GM19397 (cell line): Measurements from ENCODE around the gene HOXA11.

Experiments used
- ATAC-seq: cut with Tn5 transposase; IDR thresholded peaks from one replicate; pipeline ENCODE4 v1.9.1; 2021; ENCODE audit warnings: mild to moderate bottlenecking, moderate library complexity; ENCODE audit not compliant: unreplicated experiment

The HOXA11 gene

GRCh38 chr7:27182285-27182841 is 2.7 kb downstream of the HOXA11 start:
- ATAC-seq: no peak

DNA sequence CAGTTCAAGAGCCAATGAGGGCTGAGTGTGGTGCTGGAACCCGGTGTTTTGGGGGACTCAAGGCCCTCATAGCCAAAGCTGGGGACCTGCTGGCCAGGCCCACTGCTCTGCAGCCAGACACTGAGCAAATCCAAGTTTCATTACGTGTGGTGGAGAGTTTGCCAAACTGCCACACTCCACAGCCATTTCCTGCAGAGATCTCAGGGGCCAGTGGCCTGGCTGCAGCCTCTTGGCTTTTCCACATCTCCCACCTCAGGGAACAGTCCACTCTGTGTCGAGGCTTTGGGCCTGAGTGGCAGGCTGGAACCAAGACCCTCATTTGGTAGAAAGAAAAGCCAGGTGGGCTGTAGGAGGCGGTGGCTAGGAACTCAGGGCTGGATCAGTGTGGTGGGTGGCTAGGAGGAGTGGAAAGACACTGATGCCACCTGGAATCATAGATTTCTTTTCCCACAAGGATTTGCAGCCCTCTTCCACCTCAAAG is 3.2 kb downstream of the HOXA11 start:
- ATAC-seq: no peak

DNA sequence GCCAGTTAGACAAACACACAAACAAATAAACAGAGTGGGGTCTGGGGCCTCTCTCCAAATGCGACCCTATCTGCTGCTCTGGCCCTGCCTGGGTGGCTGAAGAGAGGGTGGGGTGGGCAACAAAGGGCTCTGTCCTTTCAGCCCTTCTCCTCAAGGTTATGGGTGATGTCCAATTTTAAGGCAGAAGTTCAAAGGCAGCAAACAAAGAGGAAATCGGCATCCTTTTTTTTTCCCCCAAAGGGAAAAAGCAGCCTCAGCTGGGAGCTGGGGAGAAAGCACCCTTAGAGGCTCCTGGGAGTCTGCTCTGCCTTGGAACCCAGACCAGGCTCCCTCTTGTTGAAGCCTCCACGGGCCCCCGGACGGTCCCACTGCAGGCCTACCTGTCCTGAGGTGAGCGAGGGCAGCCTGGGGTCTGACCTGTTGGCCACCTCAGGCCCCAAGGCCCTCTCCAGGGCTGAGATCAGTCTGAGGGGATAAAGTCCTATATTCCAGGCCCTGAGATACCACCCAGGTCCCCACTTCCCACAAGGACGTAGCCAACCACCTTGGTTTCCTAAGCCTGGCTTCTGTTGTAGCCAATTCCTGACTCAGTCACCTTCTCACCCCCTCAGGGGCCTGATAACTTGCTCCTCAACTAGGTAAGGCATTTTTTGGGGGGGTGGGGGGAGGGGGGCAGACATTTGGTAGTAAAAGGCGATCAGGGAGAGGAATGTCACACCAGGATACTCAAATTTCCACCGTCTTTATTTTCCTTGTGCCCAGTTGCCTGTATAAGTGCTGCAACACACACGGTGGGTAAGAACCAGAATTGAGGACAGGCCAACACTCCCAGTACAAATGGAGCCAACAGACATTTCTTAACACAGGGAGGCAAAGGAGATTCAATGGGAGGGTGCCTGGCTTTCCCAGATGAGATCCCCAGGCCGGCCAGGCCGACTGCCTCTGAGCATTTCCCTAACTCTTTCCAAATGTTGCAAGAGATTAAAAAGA is 4.3 kb downstream of the HOXA11 start:
- ATAC-seq: no peak

GRCh38 chr7:27179503-27180430 is 5.3 kb downstream of the HOXA11 start:
- ATAC-seq: no peak

- ATAC-seq: no peak
Observed at GRCh38 chr7:27179030-27179429, 6.0 kb downstream of the HOXA11 start.

DNA sequence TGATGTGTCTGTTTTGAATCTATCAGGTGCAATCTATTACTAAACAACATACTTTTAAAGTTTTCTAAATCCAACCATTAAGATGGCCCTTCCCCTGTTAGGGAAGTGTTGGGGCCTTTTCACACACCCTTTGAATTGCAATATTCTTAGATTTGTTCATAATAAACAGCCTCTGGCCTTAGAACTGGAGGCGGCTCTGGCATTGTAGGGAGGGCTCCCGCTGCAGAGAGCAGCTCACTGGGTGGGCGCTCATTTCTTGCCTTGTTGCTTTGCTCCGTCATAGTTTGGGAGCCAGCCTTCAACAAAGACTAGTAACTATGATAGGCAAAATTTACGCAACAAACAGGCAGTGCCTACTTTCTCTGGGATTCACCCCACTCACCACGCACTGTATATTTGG is 6.7 kb downstream of the HOXA11 start:
- no peak for ATAC-seq

- ATAC-seq: no peak
Observed at GRCh38 chr7:27177795-27178320, 7.2 kb downstream of the HOXA11 start.

GRCh38 chr7:27176962-27177794 is 7.9 kb downstream of the HOXA11 start:
- no peak for ATAC-seq

DNA sequence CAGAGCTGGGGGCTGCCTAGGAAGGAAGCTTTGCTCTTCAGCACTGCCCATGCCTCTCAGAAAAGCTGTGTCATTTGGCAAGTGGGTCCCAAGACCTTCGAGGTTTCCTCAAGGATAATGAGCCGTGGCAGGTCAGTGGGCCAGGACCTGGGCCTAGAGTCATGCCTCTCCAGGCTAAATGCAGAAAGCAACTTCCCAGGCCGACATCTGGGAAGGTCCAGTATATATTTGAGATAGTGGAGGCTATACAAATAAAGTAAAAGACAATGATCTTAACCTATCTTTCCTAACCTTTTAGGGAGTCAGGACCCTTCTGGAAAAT is 8.5 kb downstream of the HOXA11 start:
- ATAC-seq: no peak

DNA sequence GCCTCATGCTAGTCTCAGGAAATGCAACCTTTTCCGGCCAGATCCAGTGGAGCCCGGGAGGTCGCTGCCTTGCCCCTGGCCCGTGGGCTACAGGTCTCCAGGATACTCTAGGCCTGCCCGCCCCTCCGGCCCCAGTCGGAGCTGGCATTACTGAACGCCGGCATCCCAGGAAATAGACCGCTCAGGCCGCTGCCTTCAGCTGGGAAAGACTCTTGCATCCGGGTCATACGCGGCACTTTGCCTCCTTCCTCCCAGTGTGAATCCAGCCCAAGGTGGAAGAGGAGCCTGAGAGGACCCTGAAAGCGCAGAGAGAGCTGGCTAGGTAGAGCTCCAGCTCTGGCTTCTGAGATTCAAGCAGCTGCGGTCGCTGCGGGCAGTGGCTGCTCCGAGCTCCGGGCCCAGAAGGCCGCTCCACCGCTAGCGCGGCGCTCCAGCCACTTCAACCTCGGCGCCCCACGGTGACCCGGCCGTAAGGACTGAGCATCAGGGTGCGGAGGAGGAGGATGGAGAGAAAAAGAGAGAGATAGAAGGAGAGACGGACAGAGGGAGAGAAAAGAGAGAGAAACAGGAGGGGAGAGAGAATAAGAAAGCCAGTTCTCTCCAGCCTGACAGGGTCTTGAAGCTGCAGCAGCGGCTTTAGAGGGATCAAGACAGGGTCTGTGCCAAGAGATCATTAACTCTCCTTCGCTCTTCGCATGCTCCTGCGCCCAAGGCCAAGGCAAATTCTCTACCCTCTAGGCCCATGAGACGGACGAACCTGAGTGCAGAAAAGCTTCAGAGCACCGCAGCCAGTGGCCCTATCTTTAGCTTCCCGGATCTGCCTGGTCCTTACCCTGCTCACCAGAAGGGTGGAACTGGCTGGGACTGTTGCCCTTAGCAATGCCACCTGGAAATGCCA is 9.2 kb downstream of the HOXA11 start:
- no peak for ATAC-seq

DNA sequence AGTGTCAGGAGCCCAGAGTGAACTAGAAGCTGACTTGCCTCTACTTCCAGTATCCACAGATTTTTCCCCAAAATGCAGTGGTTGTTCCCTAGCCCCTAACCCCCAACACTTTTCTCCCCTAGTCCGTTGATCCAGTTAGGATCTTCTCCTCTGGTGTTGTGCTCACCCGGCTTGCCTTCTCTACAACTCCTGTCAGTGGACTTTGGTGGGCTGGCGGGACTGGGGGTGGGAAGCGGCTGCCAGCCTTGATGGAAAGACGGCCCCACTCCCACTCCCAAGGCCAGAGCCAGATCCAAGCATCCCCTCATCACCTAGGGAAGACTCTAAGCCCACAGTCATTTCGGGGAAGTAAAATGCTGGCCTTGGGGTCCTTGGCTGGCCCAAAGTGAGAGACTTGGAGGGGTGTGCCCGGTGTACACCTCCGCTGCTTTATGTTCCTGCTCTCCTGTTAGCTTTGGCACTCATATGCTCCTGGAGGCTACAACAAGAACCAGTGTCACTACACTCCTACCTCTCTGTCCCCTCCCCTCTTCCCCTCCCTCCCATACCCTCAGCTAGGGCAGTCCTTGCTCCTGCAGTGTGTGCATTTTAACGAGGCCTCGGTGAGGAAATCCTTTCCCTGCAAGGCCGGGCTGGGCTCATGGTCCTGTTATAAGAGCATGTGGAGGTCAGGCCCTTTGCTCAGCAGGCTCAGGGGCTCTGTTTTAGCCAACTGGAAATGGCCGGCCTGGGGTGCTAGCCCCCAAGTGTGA is 10.0 kb downstream of the HOXA11 start:
- ATAC-seq: no peak

GRCh38 chr7:27173956-27174873 is 10.8 kb downstream of the HOXA11 start, which contains the start of gene HOXA10:
Gene HOXA10, minus strand, starts transcription at chr7:27174320. Its CDS starts 14 bp downstream, at chr7:27174306.
- ATAC-seq: no peak

- ATAC-seq: no peak
Observed at GRCh38 chr7:27173511-27173955, 11.5 kb downstream of the HOXA11 start.

- ATAC-seq: no peak
Observed at GRCh38 chr7:27172823-27173510, 12.1 kb downstream of the HOXA11 start.

- no peak for ATAC-seq
Observed at GRCh38 chr7:27172315-27172774, 12.7 kb downstream of the HOXA11 start.

DNA sequence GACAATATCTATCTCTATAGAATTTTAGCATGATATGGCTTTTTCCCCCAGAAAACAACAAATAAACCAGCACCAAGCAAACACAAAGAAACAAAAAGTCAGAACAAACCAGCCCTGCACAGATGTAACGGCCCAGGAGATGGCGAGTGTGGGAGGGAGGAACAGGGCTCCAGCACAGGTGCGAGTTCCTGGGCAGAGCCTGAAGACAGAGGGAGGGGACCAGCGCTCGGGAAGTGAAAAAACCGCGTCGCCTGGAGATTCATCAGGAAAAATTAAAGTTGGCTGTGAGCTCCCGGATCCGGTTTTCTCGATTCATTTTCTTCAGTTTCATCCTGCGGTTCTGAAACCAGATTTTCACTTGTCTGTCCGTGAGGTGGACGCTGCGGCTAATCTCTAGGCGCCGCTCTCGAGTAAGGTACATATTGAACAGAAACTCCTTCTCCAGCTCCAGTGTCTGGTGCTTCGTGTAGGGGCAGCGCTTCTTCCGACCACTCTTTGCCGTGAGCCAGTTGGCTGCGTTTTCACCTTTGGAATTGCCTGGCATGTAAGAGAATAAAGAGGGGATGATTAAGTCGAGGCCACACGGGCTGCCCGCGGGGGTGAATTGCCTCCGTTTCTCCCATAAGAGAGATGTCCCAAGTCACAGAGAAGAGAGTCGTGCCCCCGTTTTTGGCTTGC is 13.3 kb downstream of the HOXA11 start:
- ATAC-seq: no peak
